B cell (primary cell): Measurements from ENCODE around the gene EPG5. TPM values are rescaled to one million over a fixed set of nuclear protein-coding genes. Genes with fewer than 3 reads are reported as not detected.

Source experiments
- ATAC-seq: fragments of 200-7000 bp; cut with Tn5 transposase; one replicate; pipeline ENCODE4 v1.10.0; 2021; ENCODE audit warnings: low read depth, mild to moderate bottlenecking, moderate number of reproducible peaks, moderate library complexity
- CTCF ChIA-PET: fragments of 350-600 bp; sonication (Branson Sonifier 250); formaldehyde crosslinking; loops from one replicate; lab custom pipeline; 2021; ENCODE audit warnings: antibody characterized with exemption, inconsistent platforms; lab: Charles Lee
- POLR2A ChIA-PET: fragments of 350-600 bp; sonication (Branson Sonifier 250); formaldehyde crosslinking; loops from one replicate; lab custom pipeline; 2021; ENCODE audit warnings: antibody characterized with exemption; lab: Charles Lee
- DNase-seq: peaks from one replicate; pipeline ENCODE4 v3.0.0; 2013
- H2AFZ ChIP-seq: 2 replicates; pipeline ENCODE4 v1.6.1; 2012; ENCODE audit warnings: mild to moderate bottlenecking, low read depth, low read length; ENCODE audit not compliant: insufficient read depth, poor library complexity, severe bottlenecking
- H3K27ac ChIP-seq, 2 donors: 1 replicate in 1 of 2; 2 replicates in 1 of 2; pipeline ENCODE4 v1.5.1; 2012 to 2013; ENCODE audit warnings: low read length in 2 of 2, mild to moderate bottlenecking in 2 of 2, moderate library complexity in 1 of 2
- H3K27me3 ChIP-seq, 4 experiments: fragments of 200-600 bp in 1 of 4; sonication (generic) in 1 of 4; replicated peaks in 1 of 4; 1 replicate in 2 of 4; 2 replicates in 2 of 4; pipeline versions ENCODE4 v1.6.1 to v1.7.0; 2013 to 2016; ENCODE audit warnings: low read length in 3 of 4, mild to moderate bottlenecking in 2 of 4, mixed read lengths in 1 of 4, moderate library complexity in 1 of 4; ENCODE audit not compliant: insufficient read depth in 4 of 4, control insufficient read depth in 3 of 4; ENCODE audit errors: control extremely low read depth in 1 of 4
- H3K36me3 ChIP-seq, 2 experiments: replicated peaks in 1 of 2; 1 replicate in 1 of 2; 2 replicates in 1 of 2; pipeline versions ENCODE4 v1.6.1 to v1.7.1; 2013; ENCODE audit warnings: low read length in 1 of 2; ENCODE audit not compliant: insufficient read depth in 2 of 2, control insufficient read depth in 1 of 2; ENCODE audit errors: control extremely low read depth in 1 of 2, extremely low read depth in 1 of 2
- H3K4me1 ChIP-seq, 2 donors: fragments of 200-600 bp in 1 of 2; sonication (generic) in 1 of 2; 1 replicate in 1 of 2; 2 replicates in 1 of 2; pipeline versions ENCODE4 v1.5.1 to v1.6.1; 2013 to 2017; ENCODE audit warnings: low read length in 2 of 2; ENCODE audit not compliant: control insufficient read depth in 2 of 2, insufficient read depth in 2 of 2
- H3K4me2 ChIP-seq: replicated peaks from 2 replicates; pipeline ENCODE3; 2012; ENCODE audit warnings: mild to moderate bottlenecking, low read depth, low read length; ENCODE audit not compliant: poor library complexity, severe bottlenecking
- H3K4me3 ChIP-seq, 5 experiments: fragments of 200-600 bp in 1 of 5; sonication (generic) in 1 of 5; 1 replicate in 3 of 5; 2 replicates in 2 of 5; pipeline versions ENCODE4 v1.5.1 to v1.7.0; 2011 to 2016; ENCODE audit warnings: low read length in 4 of 5, mild to moderate bottlenecking in 4 of 5, low read depth in 2 of 5, control low read depth in 1 of 5, moderate library complexity in 1 of 5; ENCODE audit not compliant: insufficient read depth in 1 of 5; ENCODE audit errors: control extremely low read depth in 1 of 5, extremely low read depth in 1 of 5
- H3K79me2 ChIP-seq: fragments of 200-600 bp; sonication (generic); one replicate; pipeline ENCODE4 v1.6.0; 2016; ENCODE audit warnings: low read length; ENCODE audit not compliant: control insufficient read depth, insufficient read depth
- H3K9ac ChIP-seq: fragments of 200-600 bp; sonication (generic); 2 replicates; pipeline ENCODE4 v1.6.1; 2017; ENCODE audit warnings: mild to moderate bottlenecking, low read length, moderate library complexity
- H3K9me3 ChIP-seq, 3 donors: one replicate each; pipeline versions ENCODE4 v1.6.1 to v1.7.1; 2013; ENCODE audit warnings: low read length in 2 of 3; ENCODE audit not compliant: control insufficient read depth in 2 of 3, insufficient read depth in 1 of 3; ENCODE audit errors: control extremely low read depth in 1 of 3
- H4K20me1 ChIP-seq: 2 replicates; pipeline ENCODE4 v1.6.0; 2012; ENCODE audit warnings: mild to moderate bottlenecking, low read length; ENCODE audit not compliant: insufficient read depth, control insufficient read depth, poor library complexity, severe bottlenecking
- H3K27ac Mint-ChIP-seq: one replicate; pipeline ENCODE4 v1.8.0; 2021; ENCODE audit warnings: mixed read lengths
- H3K27me3 Mint-ChIP-seq: one replicate; pipeline ENCODE4 v1.8.0; 2021; ENCODE audit warnings: mixed read lengths
- H3K4me1 Mint-ChIP-seq: one replicate; pipeline ENCODE4 v1.8.0; 2021; ENCODE audit warnings: mixed read lengths
- H3K4me3 Mint-ChIP-seq: one replicate; pipeline ENCODE4 v1.8.0; 2021; ENCODE audit warnings: mixed read lengths
- H3K9me3 Mint-ChIP-seq: one replicate; pipeline ENCODE4 v1.8.0; 2022; ENCODE audit warnings: mixed read lengths; ENCODE audit not compliant: insufficient read depth
- CTCF ChIP-seq: fragments of 200-600 bp; IDR thresholded peaks from one replicate; pipeline ENCODE4 v1.8.0; 2022; ENCODE audit warnings: antibody characterized with exemption, mild to moderate bottlenecking
- EZH2 ChIP-seq: IDR thresholded peaks from 2 replicates; pipeline ENCODE4 v1.6.1; 2012; ENCODE audit warnings: borderline replicate concordance, low read depth, mild to moderate bottlenecking, moderate library complexity, low read length; ENCODE audit not compliant: insufficient read depth, poor library complexity, severe bottlenecking
- WGBS: methylation state at CpG from one replicate; pipeline ENCODE4 v1.1.5; 2013; ENCODE audit warnings: missing lambda C conversion rate; ENCODE audit not compliant: insufficient coverage; 5-methylcytosine and 5-hydroxymethylcytosine counted together
- intact Hi-C: fragments of 100-400 bp; cut with micrococcal nuclease; formaldehyde crosslinking; loops from one replicate; pipeline ENCODE4 v1.10.0; 2022
- polyA plus RNA-seq: library from polyadenylated mRNA; depleted of rRNA; stranded (reverse); fragments of >200 nt; gene quantifications from 2 replicates; pipeline ENCODE4 v1.2.3, GENCODE V29; 2012
- total RNA-seq, 2 donors: library from RNA; stranded (reverse); fragments of 120-200 nt in 1 of 2; gene quantifications; 1 replicate in 1 of 2; 2 replicates in 1 of 2; pipeline versions ENCODE4 v1.2.3 to v1.2.4, GENCODE V29; 2013 to 2022

Gene EPG5
- total and polyA plus RNA-seq, 2 donors (not counting 1 experiment from before 2014, with no cell fraction given): 10.3 to 50.4 TPM

- TF ChIP-seq EZH2: no peak
- no peak for TF ChIP-seq CTCF
- H3K36me3 ChIP-seq: peaks cover 0 to 42% of the 10 kb centered on the region in 2 experiments
These were observed 72.3 kb downstream of the EPG5 start for GRCh38 chr18:45894818-45895217.

GRCh38 chr18:45891806-45892205 is 75.3 kb downstream of the EPG5 start:
- no peak for ATAC-seq
- Histone ChIP-seq H4K20me1 (no peaks in the 10 kb centered on the region), H3K4me2 (no peak overlapping the region), H2AFZ (no peak overlapping the region), H3K79me2 (no peaks in the 10 kb centered on the region), H3K4me3 (no peak overlapping the region), H3K4me1 (no peaks in the 10 kb centered on the region), H3K27ac (no peak overlapping the region), H3K9ac (no peak overlapping the region), H3K27me3 (no peaks in the 10 kb centered on the region), H3K36me3 (peaks cover 5 to 43% of the 10 kb centered on the region in 2 experiments), H3K9me3 (no peaks in the 10 kb centered on the region)
- Mint-ChIP-seq H3K9me3 (no peaks in the 10 kb centered on the region), H3K4me3 (no peak overlapping the region), H3K27ac (no peak overlapping the region), H3K4me1 (no peaks in the 10 kb centered on the region), H3K27me3 (no peaks in the 10 kb centered on the region)
- no peak for DNase-seq
- TF ChIP-seq CTCF: no peak
- no peak for TF ChIP-seq EZH2
- ChIA-PET POLR2A (no interaction called here), CTCF (interaction anchor here (0.7 to 3.5 kb wide), 2 partner anchors 12 to 115 kb away, joined by 3 to 16 read pairs; no protein-coding TSS in a partner anchor)
- intact Hi-C loops: no loop called here
- no CpG with 5 or more reads among the region's 2 CpGs for WGBS

More at GRCh38 chr18:45894818-45895217, 72.3 kb downstream of the EPG5 start:
- H3K9me3 ChIP-seq: no peaks in the 10 kb centered on the region
- Mint-ChIP-seq H3K27me3 (no peaks in the 10 kb centered on the region), H3K9me3 (no peaks in the 10 kb centered on the region), H3K4me3 (no peak overlapping the region), H3K4me1 (no peaks in the 10 kb centered on the region), H3K27ac (no peak overlapping the region)
- 100% methylated on average over 2 of the region's 3 CpGs for WGBS
- intact Hi-C loops: no loop called here
- ChIA-PET CTCF (no interaction called here), POLR2A (no interaction called here)
- no peaks in the 10 kb centered on the region for H3K27me3 ChIP-seq
- H2AFZ ChIP-seq: no peak overlapping the region
- no peaks in the 10 kb centered on the region for H3K79me2 ChIP-seq
- H3K9ac ChIP-seq: no peak overlapping the region
- H4K20me1 ChIP-seq: no peaks in the 10 kb centered on the region
- no peak overlapping the region for H3K4me3 ChIP-seq
- DNase-seq (no peak), ATAC-seq (no peak)
- H3K4me2 ChIP-seq: no peak overlapping the region
- no peaks in the 10 kb centered on the region for H3K4me1 ChIP-seq
- no peak overlapping the region for H3K27ac ChIP-seq
